NCI-H2029 treated with DMSO at 0.1 percent for 48 hours (cell line): ENCODE results near the gene MR1.

Experiments
- DNase-seq: peaks from one replicate; lab custom pipeline; 2025; lab: John Stamatoyannopoulos, UW

MR1 gene

GRCh38 chr1:181108304-181108867 lies 74.6 kb downstream of the MR1 start:
- DNase-seq, result no peak

- no peak for DNase-seq
Observed at GRCh38 chr1:181110013-181110412, 76.2 kb downstream of the MR1 start.
